ENCODE data around the gene MYH7.
"Not testable (repeated sequence)": the region's sequence is repeated elsewhere in the genome, so short reads cannot be mapped to it uniquely, and the experiment has no call there.

MYH7 gene

GRCh38 chr14:23398348-23398747, 37.1 kb downstream of the MYH7 start:
- Mint-ChIP-seq H3K4me1 (no peaks in the 10 kb centered on the region), H3K9me3 (no peaks in the 10 kb centered on the region), H3K27ac (peak overlapping the region in 1 of 2 donors; percentile 27), H3K27me3 (peaks cover 18% of the 10 kb centered on the region), H3K4me3 (no peak overlapping the region)
- DNase-seq (no peak), ATAC-seq (no peak)

GRCh38 chr14:23396781-23397407, 38.6 kb downstream of the MYH7 start:
- DNase-seq (no peak), ATAC-seq (no peak)
- H3K9me3 Mint-ChIP-seq: no peaks in the 10 kb centered on the region
- no peaks in the 10 kb centered on the region for H3K4me1 Mint-ChIP-seq
- H3K27me3 Mint-ChIP-seq: peaks cover 16% of the 10 kb centered on the region
- H3K27ac Mint-ChIP-seq: no peak overlapping the region
- H3K4me3 Mint-ChIP-seq: no peak overlapping the region

GRCh38 chr14:23396126-23396525, 39.3 kb downstream of the MYH7 start:
- no peak for ATAC-seq
- no peaks in the 10 kb centered on the region for H3K4me1 Mint-ChIP-seq
- no peaks in the 10 kb centered on the region for H3K9me3 Mint-ChIP-seq
- H3K4me3 Mint-ChIP-seq: no peak overlapping the region
- H3K27me3 Mint-ChIP-seq: peaks cover 16% of the 10 kb centered on the region
- DNase-seq: no peak
- H3K27ac Mint-ChIP-seq: no peak overlapping the region

GRCh38 chr14:23392613-23393012, 42.8 kb downstream of the MYH7 start:
- no peaks in the 10 kb centered on the region for H3K9me3 Mint-ChIP-seq
- H3K27ac Mint-ChIP-seq: no peak overlapping the region
- no peaks in the 10 kb centered on the region for H3K4me1 Mint-ChIP-seq
- H3K27me3 Mint-ChIP-seq: peaks cover 40% of the 10 kb centered on the region
- DNase-seq (no peak), ATAC-seq (no peak)
- no peak overlapping the region for H3K4me3 Mint-ChIP-seq

- Mint-ChIP-seq H3K27me3 (peaks cover 40% of the 10 kb centered on the region), H3K27ac (peak overlapping the region in 1 of 2 donors; percentile 55)
- DNase-seq, H3K9me3 Mint-ChIP-seq, H3K4me1 Mint-ChIP-seq, H3K4me3 Mint-ChIP-seq, ATAC-seq: not testable (repeated sequence)
These were observed 45.6 kb downstream of the MYH7 start for GRCh38 chr14:23389871-23390270.

- no peak for ATAC-seq
- Mint-ChIP-seq H3K4me1 (no peaks in the 10 kb centered on the region), H3K4me3 (no peak overlapping the region), H3K9me3 (no peaks in the 10 kb centered on the region), H3K27ac (no peak overlapping the region), H3K27me3 (peaks cover 40% of the 10 kb centered on the region)
- DNase-seq: no peak
These were observed 46.1 kb downstream of the MYH7 start for GRCh38 chr14:23389396-23389795.

GRCh38 chr14:23388996-23389395, 46.5 kb downstream of the MYH7 start:
- peaks cover 39% of the 10 kb centered on the region for H3K27me3 Mint-ChIP-seq
- H3K4me1 Mint-ChIP-seq: no peaks in the 10 kb centered on the region
- H3K27ac Mint-ChIP-seq: no peak overlapping the region
- H3K4me3 Mint-ChIP-seq: no peak overlapping the region
- no peak for DNase-seq
- H3K9me3 Mint-ChIP-seq: no peaks in the 10 kb centered on the region
- ATAC-seq: no peak

- Mint-ChIP-seq H3K27me3 (peaks cover 31% of the 10 kb centered on the region), H3K4me3 (no peak overlapping the region), H3K27ac (no peak overlapping the region), H3K4me1 (no peaks in the 10 kb centered on the region), H3K9me3 (no peaks in the 10 kb centered on the region)
- no peak for DNase-seq
- ATAC-seq: no peak
These were observed 47.3 kb downstream of the MYH7 start for GRCh38 chr14:23387916-23388882.

- DNase-seq (no peak), ATAC-seq (no peak)
- no peaks in the 10 kb centered on the region for H3K9me3 Mint-ChIP-seq
- peak overlapping the region in 1 of 2 donors; percentile 50 for H3K27ac Mint-ChIP-seq
- no peaks in the 10 kb centered on the region for H3K4me1 Mint-ChIP-seq
- H3K4me3 Mint-ChIP-seq: no peak overlapping the region
- H3K27me3 Mint-ChIP-seq: peaks cover 34% of the 10 kb centered on the region
These were observed 48.5 kb downstream of the MYH7 start for GRCh38 chr14:23386999-23387398.

- H3K4me3 Mint-ChIP-seq, H3K4me1 Mint-ChIP-seq, H3K9me3 Mint-ChIP-seq, DNase-seq, ATAC-seq: not testable (repeated sequence)
- Mint-ChIP-seq H3K27me3 (peaks cover 39% of the 10 kb centered on the region), H3K27ac (peak overlapping the region in 1 of 2 donors; percentile 5)
These were observed 49.2 kb downstream of the MYH7 start for GRCh38 chr14:23386266-23386657.

GRCh38 chr14:23385642-23386265, 49.7 kb downstream of the MYH7 start:
- no peak for ATAC-seq
- Mint-ChIP-seq H3K27me3 (peaks cover 39% of the 10 kb centered on the region), H3K9me3 (no peaks in the 10 kb centered on the region), H3K27ac (no peak overlapping the region), H3K4me1 (no peaks in the 10 kb centered on the region), H3K4me3 (no peak overlapping the region)
- no peak for DNase-seq

GRCh38 chr14:23385244-23385641, 50.2 kb downstream of the MYH7 start:
- peaks cover 35% of the 10 kb centered on the region for H3K27me3 Mint-ChIP-seq
- ATAC-seq: no peak
- H3K9me3 Mint-ChIP-seq: no peaks in the 10 kb centered on the region
- DNase-seq: no peak
- no peak overlapping the region for H3K27ac Mint-ChIP-seq
- H3K4me1 Mint-ChIP-seq: no peaks in the 10 kb centered on the region
- H3K4me3 Mint-ChIP-seq: no peak overlapping the region

GRCh38 chr14:23384364-23385080, 50.9 kb downstream of the MYH7 start:
- DNase-seq (no peak), ATAC-seq (no peak)
- peaks cover 28% of the 10 kb centered on the region for H3K27me3 Mint-ChIP-seq
- H3K4me3 Mint-ChIP-seq: no peak overlapping the region
- no peak overlapping the region for H3K27ac Mint-ChIP-seq
- no peaks in the 10 kb centered on the region for H3K9me3 Mint-ChIP-seq
- H3K4me1 Mint-ChIP-seq: no peaks in the 10 kb centered on the region

GRCh38 chr14:23382731-23383440, 52.6 kb downstream of the MYH7 start:
- Mint-ChIP-seq H3K9me3 (no peaks in the 10 kb centered on the region), H3K27ac (peak overlapping the region in 1 of 2 donors; percentile 70), H3K4me1 (no peaks in the 10 kb centered on the region), H3K4me3 (no peak overlapping the region), H3K27me3 (peaks cover 28% of the 10 kb centered on the region)
- ATAC-seq (no peak), DNase-seq (no peak)

GRCh38 chr14:23382276-23382675, 53.2 kb downstream of the MYH7 start:
- DNase-seq (no peak), ATAC-seq (no peak)
- Mint-ChIP-seq H3K9me3 (no peaks in the 10 kb centered on the region), H3K4me3 (no peak overlapping the region), H3K27me3 (peaks cover 30% of the 10 kb centered on the region), H3K27ac (no peak overlapping the region), H3K4me1 (no peaks in the 10 kb centered on the region)
